Nephron progenitor cell (in vitro differentiated cells): ENCODE results near the gene PLAC8.
"Not testable (repeated sequence)": the region's sequence is repeated elsewhere in the genome, so short reads cannot be mapped to it uniquely, and the experiment has no call there.

Experiments
- DNase-seq: peaks from one replicate; pipeline ENCODE4 v3.0.0; 2021
- H3K27ac Mint-ChIP-seq: 2 replicates; pipeline ENCODE4 v1.8.0; 2021; ENCODE audit warnings: mild to moderate bottlenecking, moderate library complexity, mixed read lengths
- H3K27me3 Mint-ChIP-seq: 2 replicates; pipeline ENCODE4 v1.8.0; 2021; ENCODE audit warnings: mild to moderate bottlenecking, low read depth, mixed read lengths; ENCODE audit not compliant: poor library complexity
- H3K36me3 Mint-ChIP-seq: 2 replicates; pipeline ENCODE4 v1.8.0; 2021; ENCODE audit warnings: low read depth, mixed read lengths
- H3K4me1 Mint-ChIP-seq: 2 replicates; pipeline ENCODE4 v1.8.0; 2021; ENCODE audit warnings: mixed read lengths
- H3K4me3 Mint-ChIP-seq: 2 replicates; pipeline ENCODE4 v1.8.0; 2021; ENCODE audit warnings: mild to moderate bottlenecking, moderate library complexity, mixed read lengths
- H3K9me3 Mint-ChIP-seq: 2 replicates; pipeline ENCODE4 v1.8.0; 2021; ENCODE audit warnings: mild to moderate bottlenecking, moderate library complexity, mixed read lengths
- CTCF ChIP-seq: fragments of 200-600 bp; sonication (generic); IDR thresholded peaks from 2 replicates; pipeline ENCODE4 v1.5.0; 2021; ENCODE audit warnings: antibody characterized with exemption

PLAC8 gene

DNA sequence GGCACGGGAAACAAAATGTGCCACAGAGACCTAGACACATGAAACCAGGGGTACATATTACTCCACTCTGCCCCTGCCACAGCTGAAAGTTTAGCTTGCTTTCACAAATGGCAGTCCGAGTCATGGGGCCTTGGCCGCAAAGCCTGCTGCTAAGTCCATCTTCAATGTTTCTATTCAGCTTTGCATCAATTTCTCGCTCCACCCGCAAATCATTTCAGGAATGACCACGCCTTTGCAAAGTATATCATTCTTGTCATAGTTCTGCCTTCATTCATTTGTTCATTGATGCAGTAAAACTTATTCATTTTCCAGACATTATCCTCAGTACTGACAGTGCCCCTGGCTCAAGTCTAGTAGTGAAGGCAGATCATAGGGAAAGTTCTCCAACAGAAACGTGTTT lies 9.5 kb downstream of the PLAC8 start:
- no peak for DNase-seq
- no peaks in the 10 kb centered on the region for H3K4me1 Mint-ChIP-seq
- no peaks in the 10 kb centered on the region for H3K36me3 Mint-ChIP-seq
- no peak overlapping the region for H3K27ac Mint-ChIP-seq
- peaks cover 19% of the 10 kb centered on the region for H3K27me3 Mint-ChIP-seq
- no peak for TF ChIP-seq CTCF
- peaks cover 3% of the 10 kb centered on the region for H3K9me3 Mint-ChIP-seq
- H3K4me3 Mint-ChIP-seq, result no peak overlapping the region

DNA sequence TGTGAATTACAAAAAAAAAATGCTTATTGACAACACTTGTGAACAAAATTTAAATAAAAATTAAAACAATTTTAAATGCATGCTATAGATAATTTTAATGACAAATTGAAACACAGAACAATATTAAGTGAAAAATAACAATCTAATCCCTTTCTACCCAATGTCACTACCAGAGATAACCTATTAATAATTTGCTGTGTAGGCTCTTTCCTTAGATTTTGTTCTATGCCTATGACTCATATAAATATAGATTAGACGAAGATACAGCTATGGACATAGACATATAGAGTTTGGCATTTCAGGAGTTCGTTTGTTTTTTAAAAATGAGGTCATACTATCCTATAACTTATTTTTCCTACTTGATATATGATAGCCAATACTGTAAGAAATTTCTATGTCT lies 18.1 kb downstream of the PLAC8 start:
- H3K27me3 Mint-ChIP-seq, result peaks cover 12% of the 10 kb centered on the region
- no peak overlapping the region for H3K4me3 Mint-ChIP-seq
- no peaks in the 10 kb centered on the region for H3K36me3 Mint-ChIP-seq
- no peak for DNase-seq
- peaks cover 6% of the 10 kb centered on the region for H3K9me3 Mint-ChIP-seq
- TF ChIP-seq CTCF, result no peak
- no peak overlapping the region for H3K27ac Mint-ChIP-seq
- H3K4me1 Mint-ChIP-seq, result peaks cover 11% of the 10 kb centered on the region

GRCh38 chr4:83093060-83093640 lies 21.4 kb downstream of the PLAC8 start:
- TF ChIP-seq CTCF, result no peak
- H3K36me3 Mint-ChIP-seq, result no peaks in the 10 kb centered on the region
- peaks cover 11% of the 10 kb centered on the region for H3K4me1 Mint-ChIP-seq
- peak overlapping the region; percentile 61 for H3K27ac Mint-ChIP-seq
- H3K4me3 Mint-ChIP-seq, result no peak overlapping the region
- peaks cover 3% of the 10 kb centered on the region for H3K9me3 Mint-ChIP-seq
- peaks cover 16% of the 10 kb centered on the region for H3K27me3 Mint-ChIP-seq
- peak; percentile 20 for DNase-seq

DNA sequence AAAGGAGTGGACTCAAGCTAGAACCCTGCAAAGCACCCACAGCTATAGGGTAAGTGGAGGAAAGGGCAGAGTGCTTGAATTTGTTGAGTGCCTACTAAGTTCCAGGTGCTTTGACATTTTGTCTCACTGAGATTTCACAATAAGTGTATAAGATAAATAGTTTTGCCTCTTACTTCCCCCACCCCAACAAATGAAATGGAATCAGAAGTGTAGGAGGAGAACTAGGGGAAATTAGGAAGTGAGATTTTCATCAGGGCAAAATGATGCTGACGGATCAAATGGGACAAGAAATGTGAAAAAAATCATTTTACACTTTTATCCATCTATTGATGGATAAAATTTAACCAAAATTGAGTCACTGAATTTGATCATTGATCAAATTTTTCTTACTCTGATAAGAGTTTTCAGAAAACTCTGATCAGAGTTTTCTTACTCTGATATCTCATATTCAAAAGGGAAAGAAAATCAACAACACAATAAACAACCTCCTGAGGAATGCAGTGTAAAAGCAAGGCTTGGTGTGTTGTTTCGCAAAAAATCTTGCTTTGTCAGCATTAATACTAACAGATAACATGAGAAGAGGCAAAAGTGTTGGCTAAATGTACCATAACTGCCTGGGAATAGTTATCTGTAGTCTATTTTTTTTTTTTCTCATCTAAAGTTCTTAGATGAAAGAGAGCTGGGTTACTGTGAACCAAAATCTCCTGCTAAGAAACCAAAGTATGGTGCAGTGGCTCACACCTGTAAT lies 24.9 kb downstream of the PLAC8 start:
- H3K4me1 Mint-ChIP-seq, result peaks cover 20% of the 10 kb centered on the region
- H3K4me3 Mint-ChIP-seq, result no peak overlapping the region
- peaks cover 12% of the 10 kb centered on the region for H3K27me3 Mint-ChIP-seq
- no peaks in the 10 kb centered on the region for H3K36me3 Mint-ChIP-seq
- no peak for TF ChIP-seq CTCF
- H3K27ac Mint-ChIP-seq, result no peak overlapping the region
- no peak for DNase-seq
- H3K9me3 Mint-ChIP-seq, result peaks cover 3% of the 10 kb centered on the region

DNA sequence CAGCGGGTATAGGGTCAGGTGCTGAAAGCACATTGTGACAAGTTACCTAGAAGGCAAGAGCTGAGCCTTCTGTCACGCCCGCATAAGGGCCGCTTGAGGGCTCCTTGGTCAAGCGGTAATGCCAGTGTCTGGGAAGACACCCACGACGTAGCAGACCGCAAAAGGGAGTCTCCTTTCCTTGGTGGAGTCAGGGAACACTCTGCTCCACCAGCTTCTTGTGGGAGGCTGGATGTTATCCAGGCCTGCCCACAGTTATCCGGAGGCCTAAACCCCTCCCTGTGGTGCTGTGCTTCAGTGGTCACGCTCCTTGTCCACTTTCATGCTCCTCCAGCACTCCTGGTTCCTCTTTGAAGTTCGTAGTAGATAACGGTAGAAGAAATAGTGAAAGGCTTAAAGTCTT lies 29.6 kb downstream of the PLAC8 start:
- H3K4me3 Mint-ChIP-seq, H3K27me3 Mint-ChIP-seq, H3K4me1 Mint-ChIP-seq, DNase-seq, H3K36me3 Mint-ChIP-seq, H3K27ac Mint-ChIP-seq: not testable (repeated sequence)
- H3K9me3 Mint-ChIP-seq, result peaks cover 14% of the 10 kb centered on the region

DNA sequence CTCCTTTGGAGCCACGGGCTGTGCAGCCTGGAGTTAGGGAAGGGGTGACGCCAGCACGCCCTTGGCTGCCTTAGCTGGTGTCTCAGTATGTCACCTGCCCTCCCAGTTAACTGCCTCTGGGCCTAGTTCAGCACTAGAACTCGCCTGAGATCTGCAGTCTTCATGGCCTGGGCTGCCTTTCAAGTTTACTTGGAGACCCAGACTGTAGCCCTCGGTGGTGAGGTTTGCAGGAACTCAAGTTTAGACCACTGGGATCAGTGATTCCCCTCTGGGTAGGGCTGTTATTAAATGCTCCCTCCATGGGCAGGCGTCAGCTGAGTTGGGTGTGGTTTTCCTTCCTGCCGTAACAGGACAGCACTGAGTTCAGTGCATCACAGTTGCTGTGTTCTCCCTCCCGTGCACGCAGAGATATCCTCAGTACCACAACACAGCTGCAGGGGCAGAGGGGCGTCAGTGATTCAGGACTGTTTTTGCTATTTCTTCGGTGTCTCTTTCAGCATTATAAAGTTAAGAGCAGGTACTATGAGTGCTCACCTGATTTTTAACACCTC lies 30.5 kb downstream of the PLAC8 start:
- no peak for DNase-seq
- H3K9me3 Mint-ChIP-seq, result peaks cover 14% of the 10 kb centered on the region
- peaks cover 4% of the 10 kb centered on the region for H3K27me3 Mint-ChIP-seq
- no peak overlapping the region for H3K4me3 Mint-ChIP-seq
- peak overlapping the region; percentile 36 for H3K27ac Mint-ChIP-seq
- H3K36me3 Mint-ChIP-seq, result peaks cover 5% of the 10 kb centered on the region
- TF ChIP-seq CTCF, result no peak
- H3K4me1 Mint-ChIP-seq, result peaks cover 10% of the 10 kb centered on the region
